ENCODE results near the gene NOC2L.
"Not testable (repeated sequence)": the region's sequence is repeated elsewhere in the genome, so short reads cannot be mapped to it uniquely, and the experiment has no call there.

Gene NOC2L

GRCh38 chr1:904310-904950, 54.6 kb downstream of the NOC2L start:
- DNase-seq (ENCODE audit: low read depth, low spot score): peak; percentile 72

DNA sequence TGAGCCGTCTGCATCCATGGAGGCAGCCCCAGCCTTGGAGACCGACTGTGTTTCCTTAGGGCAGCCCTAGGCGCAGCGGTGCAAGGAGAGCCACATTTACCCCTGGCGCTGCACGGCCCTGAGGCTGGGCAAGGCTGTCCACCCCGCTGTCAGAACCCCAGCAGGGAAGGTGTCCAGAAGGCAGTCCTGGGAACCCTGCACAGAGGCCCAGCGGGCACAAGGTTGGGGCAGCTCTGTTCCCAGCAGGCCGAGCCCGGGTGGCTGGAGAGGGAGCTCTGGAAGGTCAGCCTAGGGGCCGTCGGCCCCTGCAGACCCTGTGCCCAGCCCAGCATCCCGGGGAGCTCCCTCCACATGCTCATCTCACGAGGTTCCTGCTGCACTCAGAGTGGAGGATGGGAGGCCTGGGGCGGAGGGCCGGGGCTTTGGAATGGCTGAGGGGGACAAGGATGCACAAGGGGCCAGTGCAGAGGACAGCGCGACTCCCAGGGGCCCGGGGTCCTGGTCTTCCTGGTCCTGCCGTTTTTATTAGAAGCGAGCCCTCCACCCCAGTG, 55.3 kb downstream of the NOC2L start:
- DNase-seq (ENCODE audit: low read depth, low spot score): no peak

DNA sequence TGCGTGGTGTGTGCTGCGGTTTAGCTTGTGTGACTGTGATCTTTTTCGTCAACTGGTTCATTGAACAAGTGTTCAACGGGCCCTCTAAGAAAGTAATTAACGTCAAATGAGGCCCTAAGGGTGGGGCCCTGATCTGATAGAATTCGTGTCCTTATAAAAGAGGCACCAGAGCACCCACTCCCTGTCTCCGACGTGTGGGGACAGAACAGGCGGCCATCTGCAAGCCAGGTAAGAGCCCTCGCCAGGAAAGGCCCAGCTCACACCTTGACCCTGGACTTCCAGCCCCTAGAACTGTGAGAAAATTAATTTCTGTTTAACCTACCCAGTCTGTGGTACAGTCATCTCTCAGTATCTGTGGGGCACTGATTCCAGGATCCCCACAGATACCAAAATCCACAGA, 55.8 kb downstream of the NOC2L start:
- no peak for DNase-seq (ENCODE audit: low read depth, low spot score)

GRCh38 chr1:902802-903201, 56.3 kb downstream of the NOC2L start:
- DNase-seq (ENCODE audit: low read depth, low spot score): no peak

- no peak for DNase-seq (ENCODE audit: low read depth, low spot score)
Measured at GRCh38 chr1:901108-901859, 57.8 kb downstream of the NOC2L start.

DNA sequence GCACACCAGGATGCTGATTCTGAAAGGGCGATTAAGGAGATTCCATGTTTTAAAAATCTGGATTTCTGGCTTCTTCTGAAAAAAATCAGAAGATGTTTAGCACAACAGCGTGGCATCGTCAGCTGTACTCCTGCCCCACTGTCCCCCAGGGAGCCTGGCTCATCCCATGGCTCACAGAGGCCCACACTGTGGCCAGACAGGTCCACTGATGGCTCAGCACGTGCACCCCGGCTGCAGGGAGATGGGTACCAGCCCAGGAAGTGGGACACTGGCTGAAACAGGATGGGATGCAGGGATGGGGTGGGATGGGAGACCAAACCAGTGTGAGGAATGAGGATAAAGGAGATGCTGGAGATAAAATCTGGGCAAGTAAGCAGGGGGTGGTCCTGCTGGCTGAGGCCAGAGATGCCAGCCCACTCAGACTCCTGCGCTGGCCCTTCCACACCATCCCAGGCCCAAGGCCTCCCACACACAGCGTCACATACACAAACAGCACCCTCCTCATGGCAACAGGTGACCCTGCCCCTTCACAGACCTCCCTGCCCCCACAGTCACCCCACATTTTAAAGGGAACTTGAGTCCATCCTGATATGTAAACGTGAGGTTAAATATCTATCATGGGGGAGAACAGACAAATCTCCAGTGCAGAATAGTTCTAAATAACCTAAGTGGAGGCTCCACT, 59.3 kb downstream of the NOC2L start:
- DNase-seq (ENCODE audit: low read depth, low spot score): no peak

DNA sequence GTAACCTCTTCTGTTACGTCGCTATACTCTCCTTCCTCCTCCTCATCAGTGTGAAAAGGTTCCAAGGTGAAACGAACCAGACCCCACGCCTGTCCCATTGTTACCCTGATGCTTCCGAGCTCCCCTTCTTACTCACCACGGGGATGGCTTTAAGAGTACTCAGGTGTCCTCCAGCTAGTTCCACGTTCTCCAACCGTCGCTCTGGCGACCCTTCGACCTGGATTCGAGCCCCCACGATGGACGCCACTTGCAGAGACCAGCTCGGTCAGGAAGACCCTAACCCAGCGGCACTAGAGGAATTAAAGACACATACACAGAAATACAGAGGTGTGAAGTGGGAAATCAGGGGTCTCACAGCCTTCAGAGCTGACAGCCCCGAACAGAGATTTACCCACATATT, 61.1 kb downstream of the NOC2L start:
- DNase-seq (ENCODE audit: low read depth, low spot score): not testable (repeated sequence)

DNA sequence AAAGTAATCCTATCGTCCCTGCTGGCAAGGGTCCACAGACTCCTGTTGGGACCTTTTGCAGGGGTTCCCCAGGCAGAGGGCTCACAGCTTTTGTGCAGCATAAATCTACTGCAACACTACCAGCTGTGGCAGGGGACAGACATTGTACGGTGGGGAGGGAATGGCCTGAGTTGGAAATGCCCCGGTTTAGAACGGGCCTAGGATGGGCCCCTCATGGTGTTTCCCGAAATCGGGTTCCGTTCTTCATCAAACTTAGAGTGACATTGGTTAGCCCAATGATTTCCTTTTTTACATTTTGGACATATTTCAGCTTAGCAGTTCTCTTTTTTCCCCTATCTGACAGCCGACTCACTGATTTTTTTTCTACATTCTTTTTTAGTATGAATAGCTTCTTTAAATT, 61.8 kb downstream of the NOC2L start:
- no peak for DNase-seq (ENCODE audit: low read depth, low spot score)
